Neural cell (in vitro differentiated cells): ENCODE measurements around the gene ZNF222. TPM values are rescaled to one million over a fixed set of nuclear protein-coding genes. Genes with fewer than 3 reads are reported as not detected.

Experiments
- H2AFZ ChIP-seq: fragments of 200-600, 300-800 bp; sonication (generic), shearing (Covaris generic); 2 replicates; pipeline ENCODE4 v1.6.0; 2014; ENCODE audit warnings: low read depth, mild to moderate bottlenecking, antibody characterized with exemption, low read length, moderate library complexity
- H3F3A ChIP-seq: fragments of 200-600 bp; shearing (Covaris generic); 2 replicates; pipeline ENCODE4 v1.6.1; 2016; ENCODE audit warnings: mild to moderate bottlenecking, moderate library complexity, mixed read lengths, antibody characterized with exemption, low read length; ENCODE audit not compliant: insufficient read depth, poor library complexity, severe bottlenecking
- H3K27ac ChIP-seq: fragments of 200-600, 300-800 bp; sonication (generic), shearing (Covaris generic); 2 replicates; pipeline ENCODE4 v1.5.1; 2014; ENCODE audit warnings: mild to moderate bottlenecking, low read length, moderate library complexity
- H3K27me3 ChIP-seq: fragments of 300-800, 200-600 bp; sonication (generic), shearing (Covaris generic); 2 replicates; pipeline ENCODE4 v1.6.0; 2014; ENCODE audit warnings: mild to moderate bottlenecking, low read depth, low read length, moderate library complexity; ENCODE audit not compliant: insufficient read depth
- H3K36me3 ChIP-seq: fragments of 300-800, 200-600 bp; sonication (generic), shearing (Covaris generic); 2 replicates; pipeline ENCODE4 v1.5.1; 2014; ENCODE audit warnings: mild to moderate bottlenecking, antibody characterized with exemption, low read length, moderate library complexity; ENCODE audit not compliant: insufficient read depth
- H3K4me2 ChIP-seq: fragments of 300-800, 200-600 bp; sonication (generic), shearing (Covaris generic); 2 replicates; pipeline ENCODE4 v1.6.0; 2014; ENCODE audit warnings: mild to moderate bottlenecking, low read length
- H3K4me3 ChIP-seq: fragments of 300-800, 200-600 bp; sonication (generic), shearing (Covaris generic); 2 replicates; pipeline ENCODE4 v1.5.1; 2014; ENCODE audit warnings: mild to moderate bottlenecking, low read length, moderate library complexity
- H3K79me2 ChIP-seq: fragments of 200-600 bp; shearing (Covaris generic); replicated peaks from 2 replicates; pipeline ENCODE4 v1.6.0; 2014; ENCODE audit warnings: mild to moderate bottlenecking, low read length, moderate library complexity; ENCODE audit not compliant: insufficient read depth
- H3K9ac ChIP-seq: fragments of 300-800, 200-600 bp; sonication (generic), shearing (Covaris generic); 2 replicates; pipeline ENCODE4 v1.6.1; 2016; ENCODE audit warnings: mild to moderate bottlenecking, low read length, mixed read lengths
- H3K9me2 ChIP-seq: fragments of 200-600 bp; shearing (Covaris generic); 2 replicates; pipeline ENCODE4 v1.6.1; 2016; ENCODE audit warnings: mild to moderate bottlenecking, low read length, mixed read lengths; ENCODE audit not compliant: insufficient read depth
- H3K9me3 ChIP-seq: fragments of 200-600, 300-800 bp; sonication (generic), shearing (Covaris generic); 2 replicates; pipeline ENCODE4 v1.6.1; 2016; ENCODE audit warnings: mild to moderate bottlenecking, mixed run types, low read length, moderate library complexity, mixed read lengths
- H4K20me1 ChIP-seq: fragments of 200-600 bp; shearing (Covaris generic); 2 replicates; pipeline ENCODE4 v1.6.1; 2016; ENCODE audit warnings: mild to moderate bottlenecking, mixed run types; ENCODE audit not compliant: insufficient read depth
- CTCF ChIP-seq: fragments of 450-650 bp; IDR thresholded peaks from 2 replicates; pipeline ENCODE4 v1.5.1; 2014; ENCODE audit warnings: antibody characterized with exemption, mild to moderate bottlenecking, moderate library complexity; ENCODE audit not compliant: poor library complexity, severe bottlenecking
- EP300 ChIP-seq: fragments of 450-650 bp; conservative IDR thresholded peaks from 2 replicates; pipeline ENCODE4 v1.6.1; 2014; ENCODE audit warnings: antibody characterized with exemption, mild to moderate bottlenecking, moderate library complexity; ENCODE audit not compliant: poor library complexity, severe bottlenecking
- EZH2 ChIP-seq: fragments of 200-600, 300-800 bp; shearing (Covaris generic), sonication (generic); IDR thresholded peaks from 2 replicates; pipeline ENCODE4 v1.6.1; 2014; ENCODE audit warnings: antibody characterized with exemption, low read length, borderline replicate concordance, mild to moderate bottlenecking; ENCODE audit not compliant: insufficient read depth, poor library complexity, severe bottlenecking
- MXI1 ChIP-seq: fragments of 450-650 bp; conservative IDR thresholded peaks from 2 replicates; pipeline ENCODE4 v1.6.1; 2014; ENCODE audit warnings: antibody characterized with exemption, mild to moderate bottlenecking; ENCODE audit not compliant: poor library complexity, severe bottlenecking
- POLR2AphosphoS5 ChIP-seq: IDR thresholded peaks from 2 replicates; pipeline ENCODE4 v1.6.1; 2012
- RAD21 ChIP-seq: fragments of 450-650 bp; conservative IDR thresholded peaks from 2 replicates; pipeline ENCODE4 v1.6.1; 2014; ENCODE audit warnings: antibody characterized with exemption, mild to moderate bottlenecking, moderate library complexity
- REST ChIP-seq: IDR thresholded peaks from 2 replicates; pipeline ENCODE4 v1.6.1; 2012; ENCODE audit warnings: borderline replicate concordance
- SMC3 ChIP-seq: fragments of 450-650 bp; conservative IDR thresholded peaks from 2 replicates; pipeline ENCODE4 v1.6.1; 2014; ENCODE audit warnings: antibody characterized with exemption, mild to moderate bottlenecking, moderate library complexity; ENCODE audit not compliant: poor library complexity
- TAF1 ChIP-seq: IDR thresholded peaks from 2 replicates; pipeline ENCODE4 v1.6.1; 2012; ENCODE audit warnings: low read depth
- polyA plus RNA-seq: library from polyadenylated mRNA; depleted of rRNA; stranded (reverse); fragments of >200 nt; gene quantifications from 2 replicates; pipeline ENCODE4 v1.2.3, GENCODE V29; 2014

Gene ZNF222
- polyA plus RNA-seq, 1 donor from 2014 or later = 38.4 TPM

- no peaks in the 10 kb centered on the region for H3K9me2 ChIP-seq
- no peak for TF ChIP-seq SMC3
- TF ChIP-seq MXI1 = no peak
- no peak for TF ChIP-seq EP300
- no peak for TF ChIP-seq POLR2AphosphoS5
- no peak for TF ChIP-seq REST
- no peak for TF ChIP-seq CTCF
- no peak for TF ChIP-seq EZH2
- TF ChIP-seq TAF1 = no peak
- TF ChIP-seq RAD21 = no peak
- H2AFZ ChIP-seq = no peak overlapping the region
- no peak overlapping the region for H3K4me2 ChIP-seq
- H3K27ac ChIP-seq = no peak overlapping the region
- no peaks in the 10 kb centered on the region for H3K79me2 ChIP-seq
- H3K27me3 ChIP-seq = no peaks in the 10 kb centered on the region
- H3K9me3 ChIP-seq = peaks cover 8% of the 10 kb centered on the region
- no peak overlapping the region for H3K9ac ChIP-seq
- peaks cover 38% of the 10 kb centered on the region for H3K36me3 ChIP-seq
- H3F3A ChIP-seq = no peaks in the 10 kb centered on the region
- H3K4me3 ChIP-seq = no peak overlapping the region
- no peaks in the 10 kb centered on the region for H4K20me1 ChIP-seq
Measured at GRCh38 chr19:44066305-44066704, 41.1 kb downstream of the ZNF222 start.

- Histone ChIP-seq H3K9me2 (no peaks in the 10 kb centered on the region), H3K36me3 (peaks cover 28% of the 10 kb centered on the region), H3K4me3 (no peak overlapping the region), H3K27ac (no peak overlapping the region), H3K9me3 (peaks cover 8% of the 10 kb centered on the region), H3K4me2 (no peak overlapping the region), H3K27me3 (no peaks in the 10 kb centered on the region), H3F3A (no peaks in the 10 kb centered on the region), H2AFZ (no peak overlapping the region), H3K9ac (no peak overlapping the region), H4K20me1 (no peaks in the 10 kb centered on the region), H3K79me2 (no peaks in the 10 kb centered on the region)
- TF ChIP-seq SMC3 = no peak
- no peak for TF ChIP-seq RAD21
- TF ChIP-seq CTCF = no peak
- TF ChIP-seq EP300 = no peak
- no peak for TF ChIP-seq MXI1
- TF ChIP-seq POLR2AphosphoS5 = no peak
- TF ChIP-seq REST = no peak
Measured at GRCh38 chr19:44069415-44069814, 44.2 kb downstream of the ZNF222 start.
